OCI-LY3 (cell line): ENCODE results near the gene GABARAPL1.

ENCODE experiments used
- H2AFZ ChIP-seq: fragments of 200-600, 300-600 bp; shearing (Covaris generic); 2 replicates; pipeline ENCODE4 v1.6.0; 2014; ENCODE audit warnings: antibody characterized with exemption, low read depth, low read length
- H3K27ac ChIP-seq: fragments of 200-600, 300-600 bp; sonication (generic); 2 replicates; pipeline ENCODE4 v1.5.1; 2014; ENCODE audit warnings: mild to moderate bottlenecking, low read length, moderate library complexity, mixed read lengths
- H3K27me3 ChIP-seq: fragments of 200-600, 300-600 bp; sonication (generic); 2 replicates; pipeline ENCODE4 v1.6.1; 2014; ENCODE audit warnings: low read depth, low read length, mixed read lengths
- H3K36me3 ChIP-seq: fragments of 200-600, 300-600 bp; sonication (generic); replicated peaks from 2 replicates; pipeline ENCODE3; 2014; ENCODE audit warnings: low read depth, low read length, mixed read lengths
- H3K4me1 ChIP-seq: fragments of 300-600, 200-600 bp; sonication (generic); 2 replicates; pipeline ENCODE4 v1.6.1; 2014; ENCODE audit warnings: low read length, mixed read lengths
- H3K4me2 ChIP-seq: fragments of 200-600, 300-600 bp; sonication (generic); 2 replicates; pipeline ENCODE4 v1.6.1; 2014; ENCODE audit warnings: low read length, mixed read lengths
- H3K4me3 ChIP-seq: fragments of 300-600, 200-600 bp; sonication (generic); 2 replicates; pipeline ENCODE4 v1.5.1; 2014; ENCODE audit warnings: antibody characterized with exemption, mild to moderate bottlenecking, low read length, moderate library complexity
- H3K79me2 ChIP-seq: fragments of 300-600, 200-600 bp; shearing (Covaris generic); 2 replicates; pipeline ENCODE4 v1.6.1; 2014; ENCODE audit warnings: mild to moderate bottlenecking, low read length, mixed read lengths
- H3K9ac ChIP-seq: fragments of 300-600, 200-600 bp; shearing (Covaris generic); 2 replicates; pipeline ENCODE4 v1.6.0; 2014; ENCODE audit warnings: mild to moderate bottlenecking, low read length, moderate library complexity
- H3K9me3 ChIP-seq: fragments of 200-600, 300-600 bp; shearing (Covaris generic); 2 replicates; pipeline ENCODE4 v1.6.1; 2014; ENCODE audit warnings: low read length, mixed read lengths; ENCODE audit not compliant: insufficient read depth
- H4K20me1 ChIP-seq: fragments of 200-600, 300-600 bp; sonication (generic); 2 replicates; pipeline ENCODE4 v1.6.1; 2016; ENCODE audit warnings: low read length, mixed read lengths; ENCODE audit not compliant: insufficient read depth
- EZH2phosphoT487 ChIP-seq: fragments of 200-600 bp; shearing (Covaris generic); IDR thresholded peaks from 2 replicates; pipeline ENCODE4 v1.6.1; 2018; ENCODE audit warnings: antibody characterized with exemption, mixed run types, low read depth
- TF ChIP-seq, protein P1 (sequence below): fragments of 200-600, 300-600 bp; sonication (generic); IDR thresholded peaks from 2 replicates; pipeline ENCODE4 v1.5.1; 2014; ENCODE audit warnings: antibody characterized with exemption, low read length, low read depth

Gene GABARAPL1

DNA sequence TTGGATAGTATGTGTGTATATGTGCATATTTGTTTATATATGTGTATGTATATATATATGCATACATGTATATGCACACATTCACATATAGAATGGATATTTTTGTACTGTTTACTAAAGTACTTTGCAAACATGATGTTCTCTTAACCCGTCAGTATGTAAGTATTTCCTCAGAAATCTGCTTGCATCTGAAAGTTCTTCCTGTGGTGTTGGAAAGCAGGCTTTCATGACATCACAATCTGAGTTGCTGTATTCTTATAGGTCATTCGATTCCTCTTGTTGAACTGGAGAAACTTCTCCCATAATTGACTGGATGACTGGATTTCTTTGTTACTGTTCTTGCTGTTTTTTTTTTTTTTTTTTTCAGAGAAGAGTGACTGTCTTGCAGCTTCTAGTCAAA is 29.1 kb downstream of the GABARAPL1 start:
- Histone ChIP-seq H3K36me3 (no peaks in the 10 kb centered on the region), H4K20me1 (no peaks in the 10 kb centered on the region), H3K4me1 (peaks cover 3% of the 10 kb centered on the region; the same call in 1 of the 2 replicates), H3K4me2 (no peak overlapping the region), H3K4me3 (no peak overlapping the region), H3K27me3 (peaks cover 40% of the 10 kb centered on the region), H3K79me2 (no peaks in the 10 kb centered on the region), H2AFZ (no peak overlapping the region), H3K9me3 (no peaks in the 10 kb centered on the region), H3K27ac (no peak overlapping the region), H3K9ac (no peak overlapping the region)
- TF ChIP-seq EZH2phosphoT487, result no peak
- TF ChIP-seq, protein P1, sequence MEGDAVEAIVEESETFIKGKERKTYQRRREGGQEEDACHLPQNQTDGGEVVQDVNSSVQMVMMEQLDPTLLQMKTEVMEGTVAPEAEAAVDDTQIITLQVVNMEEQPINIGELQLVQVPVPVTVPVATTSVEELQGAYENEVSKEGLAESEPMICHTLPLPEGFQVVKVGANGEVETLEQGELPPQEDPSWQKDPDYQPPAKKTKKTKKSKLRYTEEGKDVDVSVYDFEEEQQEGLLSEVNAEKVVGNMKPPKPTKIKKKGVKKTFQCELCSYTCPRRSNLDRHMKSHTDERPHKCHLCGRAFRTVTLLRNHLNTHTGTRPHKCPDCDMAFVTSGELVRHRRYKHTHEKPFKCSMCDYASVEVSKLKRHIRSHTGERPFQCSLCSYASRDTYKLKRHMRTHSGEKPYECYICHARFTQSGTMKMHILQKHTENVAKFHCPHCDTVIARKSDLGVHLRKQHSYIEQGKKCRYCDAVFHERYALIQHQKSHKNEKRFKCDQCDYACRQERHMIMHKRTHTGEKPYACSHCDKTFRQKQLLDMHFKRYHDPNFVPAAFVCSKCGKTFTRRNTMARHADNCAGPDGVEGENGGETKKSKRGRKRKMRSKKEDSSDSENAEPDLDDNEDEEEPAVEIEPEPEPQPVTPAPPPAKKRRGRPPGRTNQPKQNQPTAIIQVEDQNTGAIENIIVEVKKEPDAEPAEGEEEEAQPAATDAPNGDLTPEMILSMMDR, result no peak

DNA sequence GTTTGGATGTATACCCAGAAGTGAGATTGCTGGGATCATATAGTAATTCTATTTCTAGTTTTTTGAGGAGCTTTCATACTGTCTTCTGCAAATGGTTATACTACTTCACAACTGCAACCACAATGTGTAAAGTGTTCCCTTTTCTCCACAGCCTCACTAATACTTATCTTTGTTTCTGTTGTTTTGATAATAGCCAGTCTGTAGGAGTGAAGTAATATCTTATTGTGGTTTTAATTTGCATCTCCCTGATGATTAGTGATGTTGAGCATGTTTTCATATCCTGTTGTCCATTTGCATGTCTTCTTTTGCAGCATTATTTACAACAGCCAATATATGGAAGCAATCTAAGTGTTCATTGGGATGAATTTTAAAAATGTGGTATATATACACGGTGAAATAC is 29.9 kb downstream of the GABARAPL1 start:
- Histone ChIP-seq H3K4me3 (no peak overlapping the region), H3K4me2 (no peak overlapping the region)

DNA sequence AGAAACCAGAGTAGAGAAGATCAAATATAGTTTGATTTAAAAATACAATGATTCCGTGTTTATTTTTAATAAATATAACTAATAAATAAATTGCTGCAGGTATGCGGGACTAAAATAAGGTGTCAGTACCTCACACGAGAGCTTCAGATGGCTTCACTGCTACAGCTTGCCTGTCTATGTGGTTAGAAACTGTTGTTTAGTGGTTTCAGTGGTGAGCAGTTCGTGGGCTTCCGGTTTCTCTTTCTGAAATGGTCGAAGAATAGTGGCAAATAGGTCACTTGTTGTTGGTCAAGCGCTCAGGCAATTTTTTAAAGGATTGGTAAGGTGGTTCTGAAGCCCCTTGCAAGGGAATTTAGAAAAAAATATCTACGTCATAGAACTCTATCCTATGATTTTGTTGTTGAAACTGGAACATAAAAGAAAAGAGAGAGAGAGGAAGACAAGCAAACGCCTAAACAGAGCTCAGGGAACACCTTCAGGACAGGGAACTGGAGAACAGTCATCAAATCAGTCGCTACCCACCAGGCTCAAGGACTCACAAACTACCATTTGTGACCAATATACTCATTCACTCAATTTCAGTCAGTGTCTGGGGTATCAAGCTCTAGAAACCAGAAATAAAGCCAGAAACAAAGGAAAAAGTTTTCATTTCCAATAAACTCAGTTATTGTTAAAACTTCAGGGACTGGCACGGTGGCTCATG is 31.3 kb downstream of the GABARAPL1 start:
- H3K79me2 ChIP-seq, result no peaks in the 10 kb centered on the region
- H3K27me3 ChIP-seq, result peaks cover 47% of the 10 kb centered on the region
- no peaks in the 10 kb centered on the region for H3K9me3 ChIP-seq
- TF ChIP-seq, protein P1, result no peak
- TF ChIP-seq EZH2phosphoT487, result no peak
- H3K9ac ChIP-seq, result no peak overlapping the region
- peak overlapping the region; percentile 70 for H3K4me3 ChIP-seq
- peak overlapping the region; percentile 74 for H3K4me2 ChIP-seq
- no peaks in the 10 kb centered on the region for H3K36me3 ChIP-seq
- peaks cover 5% of the 10 kb centered on the region; the same call in 1 of the 2 replicates for H3K4me1 ChIP-seq
- no peak overlapping the region for H3K27ac ChIP-seq
- H4K20me1 ChIP-seq, result no peaks in the 10 kb centered on the region
- H2AFZ ChIP-seq, result peak overlapping the region; percentile 37; the same call in 1 of the 2 replicates

More for the DNA sequence above, 29.9 kb downstream of the GABARAPL1 start:
- Histone ChIP-seq H3K9me3 (no peaks in the 10 kb centered on the region), H3K9ac (no peak overlapping the region), H3K27ac (no peak overlapping the region), H4K20me1 (no peaks in the 10 kb centered on the region), H3K4me1 (peaks cover 4% of the 10 kb centered on the region; the same call in 1 of the 2 replicates), H3K36me3 (no peaks in the 10 kb centered on the region), H3K79me2 (no peaks in the 10 kb centered on the region), H2AFZ (no peak overlapping the region), H3K27me3 (peaks cover 40% of the 10 kb centered on the region)
- TF ChIP-seq, protein P1, result no peak
- no peak for TF ChIP-seq EZH2phosphoT487

- Histone ChIP-seq H3K4me3 (no peak overlapping the region), H3K79me2 (no peaks in the 10 kb centered on the region), H3K27me3 (peaks cover 30% of the 10 kb centered on the region), H3K36me3 (no peaks in the 10 kb centered on the region), H3K27ac (no peak overlapping the region), H2AFZ (no peak overlapping the region), H3K4me2 (no peak overlapping the region), H3K9me3 (no peaks in the 10 kb centered on the region), H3K4me1 (peaks cover 5% of the 10 kb centered on the region; the same call in 1 of the 2 replicates), H4K20me1 (no peaks in the 10 kb centered on the region), H3K9ac (no peak overlapping the region)
- TF ChIP-seq, protein P1, result no peak
These were observed 34.9 kb downstream of the GABARAPL1 start for GRCh38 chr12:10247436-10248058.
